Immature natural killer cell (primary cell): ENCODE data around the gene FURIN. TPM values are rescaled to one million over a fixed set of nuclear protein-coding genes. Genes with fewer than 3 reads are reported as not detected.

Experiments
- DNase-seq, 3 donors: peaks; one replicate each; pipeline ENCODE4 v3.0.0; 2022; ENCODE audit warnings: mixed read lengths in 1 of 3
- H3K27ac Mint-ChIP-seq, 6 donors: one replicate each; pipeline ENCODE4 v1.8.0; 2020; ENCODE audit warnings: mixed read lengths in 6 of 6, mild to moderate bottlenecking in 5 of 6, inconsistent platforms in 4 of 6, moderate library complexity in 3 of 6
- H3K27me3 Mint-ChIP-seq, 3 donors: one replicate each; pipeline ENCODE4 v1.8.0; 2020 to 2021; ENCODE audit warnings: low read depth in 3 of 3, mild to moderate bottlenecking in 3 of 3, mixed read lengths in 3 of 3, moderate library complexity in 3 of 3, inconsistent platforms in 1 of 3
- H3K36me3 Mint-ChIP-seq, 3 donors: one replicate each; pipeline ENCODE4 v1.8.0; 2020; ENCODE audit warnings: mixed read lengths in 3 of 3, inconsistent platforms in 2 of 3, mild to moderate bottlenecking in 2 of 3
- H3K4me1 Mint-ChIP-seq, 2 donors: one replicate each; pipeline ENCODE4 v1.8.0; 2020; ENCODE audit warnings: inconsistent platforms in 2 of 2, mild to moderate bottlenecking in 2 of 2, mixed read lengths in 2 of 2, moderate library complexity in 1 of 2
- H3K4me3 Mint-ChIP-seq, 5 donors: one replicate each; pipeline ENCODE4 v1.8.0; 2020; ENCODE audit warnings: mild to moderate bottlenecking in 5 of 5, mixed read lengths in 5 of 5, inconsistent platforms in 3 of 5, moderate library complexity in 3 of 5
- H3K9me3 Mint-ChIP-seq, 6 donors: one replicate each; pipeline ENCODE4 v1.8.0; 2020; ENCODE audit warnings: mild to moderate bottlenecking in 6 of 6, mixed read lengths in 6 of 6, inconsistent platforms in 4 of 6, moderate library complexity in 3 of 6
- polyA plus RNA-seq, 3 donors: library from polyadenylated mRNA; unstranded; fragments of 300-500 nt; fragmentation: Illumina TruSeq; gene quantifications; one replicate each; pipeline ENCODE4 v1.2.3, GENCODE V29; 2021

FURIN gene
- polyA plus RNA-seq, 3 donors from 2014 or later: 18.2 to 22.8 (median 20.8) TPM

- H3K4me3 Mint-ChIP-seq: no peak overlapping the region
- H3K27me3 Mint-ChIP-seq: peaks cover 14 to 24% (median 20%) of the 10 kb centered on the region in 3 donors
- no peak for DNase-seq
- H3K27ac Mint-ChIP-seq: peak overlapping the region in 5 of 6 donors; percentile 22 to 95 (median 92)
- no peaks in the 10 kb centered on the region for H3K36me3 Mint-ChIP-seq
- H3K9me3 Mint-ChIP-seq: no peaks in the 10 kb centered on the region
- H3K4me1 Mint-ChIP-seq: peaks cover 70 to 81% of the 10 kb centered on the region in 2 donors
Measured at GRCh38 chr15:90855139-90855538, 13.2 kb upstream of the FURIN start.

- Mint-ChIP-seq H3K9me3 (no peaks in the 10 kb centered on the region), H3K4me3 (no peak overlapping the region), H3K27me3 (peaks cover 14 to 20% (median 17%) of the 10 kb centered on the region in 3 donors), H3K4me1 (peaks cover 52 to 63% of the 10 kb centered on the region in 2 donors), H3K36me3 (no peaks in the 10 kb centered on the region), H3K27ac (peak overlapping the region in 5 of 6 donors; percentile 62 to 93 (median 67))
- no peak for DNase-seq
Measured at GRCh38 chr15:90857337-90857736, 11.1 kb upstream of the FURIN start.

- H3K4me3 Mint-ChIP-seq: peak overlapping the region in 1 of 5 donors; percentile 18
- H3K36me3 Mint-ChIP-seq: no peaks in the 10 kb centered on the region
- DNase-seq: no peak
- H3K27ac Mint-ChIP-seq: peak overlapping the region; percentile 37 to 93 (median 65)
- H3K4me1 Mint-ChIP-seq: peaks cover 45 to 57% of the 10 kb centered on the region in 2 donors
- peaks cover 10 to 14% (median 13%) of the 10 kb centered on the region in 3 donors for H3K27me3 Mint-ChIP-seq
- H3K9me3 Mint-ChIP-seq: no peaks in the 10 kb centered on the region
Measured at GRCh38 chr15:90857883-90858443, 10.4 kb upstream of the FURIN start.

GRCh38 chr15:90859234-90860131, 8.9 kb upstream of the FURIN start:
- Mint-ChIP-seq H3K27me3 (peaks cover 9 to 10% (median 9%) of the 10 kb centered on the region in 3 donors), H3K4me3 (no peak overlapping the region), H3K9me3 (no peaks in the 10 kb centered on the region), H3K36me3 (no peaks in the 10 kb centered on the region), H3K27ac (peak overlapping the region in 4 of 6 donors; percentile 49 to 77 (median 70)), H3K4me1 (peaks cover 37 to 47% of the 10 kb centered on the region in 2 donors)
- DNase-seq: no peak

- H3K27ac Mint-ChIP-seq: peak overlapping the region in 1 of 6 donors; percentile 26
- H3K9me3 Mint-ChIP-seq: no peaks in the 10 kb centered on the region
- H3K36me3 Mint-ChIP-seq: no peaks in the 10 kb centered on the region
- H3K4me1 Mint-ChIP-seq: peaks cover 30 to 38% of the 10 kb centered on the region in 2 donors
- no peak overlapping the region for H3K4me3 Mint-ChIP-seq
- no peak for DNase-seq
- peaks cover 6 to 9% (median 8%) of the 10 kb centered on the region in 3 donors for H3K27me3 Mint-ChIP-seq
Measured at GRCh38 chr15:90860450-90860849, 7.9 kb upstream of the FURIN start.

GRCh38 chr15:90860942-90861675, 7.3 kb upstream of the FURIN start:
- no peak overlapping the region for H3K4me3 Mint-ChIP-seq
- H3K27me3 Mint-ChIP-seq: peaks cover 6 to 9% (median 6%) of the 10 kb centered on the region in 3 donors
- H3K36me3 Mint-ChIP-seq: no peaks in the 10 kb centered on the region
- no peaks in the 10 kb centered on the region for H3K9me3 Mint-ChIP-seq
- no peak for DNase-seq
- peaks cover 24 to 31% of the 10 kb centered on the region in 2 donors for H3K4me1 Mint-ChIP-seq
- H3K27ac Mint-ChIP-seq: no peak overlapping the region

- Mint-ChIP-seq H3K36me3 (no peaks in the 10 kb centered on the region), H3K4me1 (peaks cover 11 to 17% of the 10 kb centered on the region in 2 donors), H3K9me3 (no peaks in the 10 kb centered on the region), H3K27ac (peak overlapping the region in 2 of 6 donors; percentile 26 to 32), H3K4me3 (no peak overlapping the region), H3K27me3 (peaks cover 0 to 3% (median 1%) of the 10 kb centered on the region in 3 donors)
- DNase-seq: no peak
Measured at GRCh38 chr15:90862487-90862886, 5.9 kb upstream of the FURIN start.

GRCh38 chr15:90862964-90863778, 5.2 kb upstream of the FURIN start:
- H3K27me3 Mint-ChIP-seq: peaks cover 0 to 3% (median 1%) of the 10 kb centered on the region in 3 donors
- no peaks in the 10 kb centered on the region for H3K9me3 Mint-ChIP-seq
- no peaks in the 10 kb centered on the region for H3K36me3 Mint-ChIP-seq
- DNase-seq: no peak
- no peak overlapping the region for H3K4me3 Mint-ChIP-seq
- no peak overlapping the region for H3K27ac Mint-ChIP-seq
- H3K4me1 Mint-ChIP-seq: peaks cover 9 to 13% of the 10 kb centered on the region in 2 donors

- H3K27me3 Mint-ChIP-seq: peaks cover 0 to 3% (median 1%) of the 10 kb centered on the region in 3 donors
- no peak for DNase-seq
- no peaks in the 10 kb centered on the region for H3K36me3 Mint-ChIP-seq
- H3K4me1 Mint-ChIP-seq: peaks cover 10 to 20% of the 10 kb centered on the region in 2 donors
- H3K9me3 Mint-ChIP-seq: no peaks in the 10 kb centered on the region
- H3K4me3 Mint-ChIP-seq: no peak overlapping the region
- no peak overlapping the region for H3K27ac Mint-ChIP-seq
Measured at GRCh38 chr15:90863987-90864386, 4.4 kb upstream of the FURIN start.

GRCh38 chr15:90864507-90864906, 3.9 kb upstream of the FURIN start:
- peaks cover 10 to 20% of the 10 kb centered on the region in 2 donors for H3K4me1 Mint-ChIP-seq
- H3K27me3 Mint-ChIP-seq: peaks cover 3 to 4% (median 3%) of the 10 kb centered on the region in 3 donors
- H3K36me3 Mint-ChIP-seq: no peaks in the 10 kb centered on the region
- no peaks in the 10 kb centered on the region for H3K9me3 Mint-ChIP-seq
- no peak for DNase-seq
- no peak overlapping the region for H3K4me3 Mint-ChIP-seq
- H3K27ac Mint-ChIP-seq: no peak overlapping the region

GRCh38 chr15:90865702-90866101, 2.7 kb upstream of the FURIN start:
- Mint-ChIP-seq H3K4me3 (no peak overlapping the region), H3K27me3 (peaks cover 7 to 13% (median 9%) of the 10 kb centered on the region in 3 donors), H3K27ac (no peak overlapping the region), H3K36me3 (no peaks in the 10 kb centered on the region), H3K9me3 (no peaks in the 10 kb centered on the region), H3K4me1 (peaks cover 19 to 28% of the 10 kb centered on the region in 2 donors)
- DNase-seq: no peak

GRCh38 chr15:90866161-90866715, 2.1 kb upstream of the FURIN start:
- H3K27ac Mint-ChIP-seq: peak overlapping the region in 1 of 6 donors; percentile 4
- H3K4me3 Mint-ChIP-seq: no peak overlapping the region
- H3K4me1 Mint-ChIP-seq: peaks cover 21 to 31% of the 10 kb centered on the region in 2 donors
- H3K27me3 Mint-ChIP-seq: peaks cover 9 to 16% (median 12%) of the 10 kb centered on the region in 3 donors
- H3K36me3 Mint-ChIP-seq: no peaks in the 10 kb centered on the region
- H3K9me3 Mint-ChIP-seq: no peaks in the 10 kb centered on the region
- no peak for DNase-seq

GRCh38 chr15:90866800-90867199, 1.6 kb upstream of the FURIN start:
- H3K36me3 Mint-ChIP-seq: no peaks in the 10 kb centered on the region
- no peak overlapping the region for H3K4me3 Mint-ChIP-seq
- H3K9me3 Mint-ChIP-seq: no peaks in the 10 kb centered on the region
- H3K27ac Mint-ChIP-seq: peak overlapping the region in 1 of 6 donors; percentile 4
- peaks cover 21 to 31% of the 10 kb centered on the region in 2 donors for H3K4me1 Mint-ChIP-seq
- H3K27me3 Mint-ChIP-seq: peaks cover 9 to 16% (median 12%) of the 10 kb centered on the region in 3 donors
- DNase-seq: no peak
